Astrocyte (in vitro differentiated cells and primary cell): ENCODE data around the gene SLC36A1.

Experiments
- EZH2 ChIP-seq: IDR thresholded peaks from 2 replicates; pipeline ENCODE4 v1.6.1; 2012; ENCODE audit warnings: mild to moderate bottlenecking, low read length, inconsistent platforms; ENCODE audit not compliant: insufficient read depth
- TF ChIP-seq, protein P1 (sequence below): IDR thresholded peaks from 2 replicates; pipeline ENCODE4 v1.5.1; 2011; ENCODE audit warnings: low read depth, mild to moderate bottlenecking, inconsistent platforms, low read length, moderate library complexity; ENCODE audit not compliant: insufficient read depth

GRCh38 chr5:151461312-151461711, 13.9 kb downstream of the SLC36A1 start:
- TF ChIP-seq, protein P1, sequence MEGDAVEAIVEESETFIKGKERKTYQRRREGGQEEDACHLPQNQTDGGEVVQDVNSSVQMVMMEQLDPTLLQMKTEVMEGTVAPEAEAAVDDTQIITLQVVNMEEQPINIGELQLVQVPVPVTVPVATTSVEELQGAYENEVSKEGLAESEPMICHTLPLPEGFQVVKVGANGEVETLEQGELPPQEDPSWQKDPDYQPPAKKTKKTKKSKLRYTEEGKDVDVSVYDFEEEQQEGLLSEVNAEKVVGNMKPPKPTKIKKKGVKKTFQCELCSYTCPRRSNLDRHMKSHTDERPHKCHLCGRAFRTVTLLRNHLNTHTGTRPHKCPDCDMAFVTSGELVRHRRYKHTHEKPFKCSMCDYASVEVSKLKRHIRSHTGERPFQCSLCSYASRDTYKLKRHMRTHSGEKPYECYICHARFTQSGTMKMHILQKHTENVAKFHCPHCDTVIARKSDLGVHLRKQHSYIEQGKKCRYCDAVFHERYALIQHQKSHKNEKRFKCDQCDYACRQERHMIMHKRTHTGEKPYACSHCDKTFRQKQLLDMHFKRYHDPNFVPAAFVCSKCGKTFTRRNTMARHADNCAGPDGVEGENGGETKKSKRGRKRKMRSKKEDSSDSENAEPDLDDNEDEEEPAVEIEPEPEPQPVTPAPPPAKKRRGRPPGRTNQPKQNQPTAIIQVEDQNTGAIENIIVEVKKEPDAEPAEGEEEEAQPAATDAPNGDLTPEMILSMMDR: no peak
- no peak for TF ChIP-seq EZH2
